Cardiac ventricle fibroblast (primary cell): ENCODE results near the gene NEMP2. TPM values are rescaled to one million over a fixed set of nuclear protein-coding genes. Genes with fewer than 3 reads are reported as not detected.

Source experiments
- total RNA-seq: library from RNA; depleted of rRNA; stranded (reverse); fragments of >200 nt; gene quantifications from 2 replicates; pipeline ENCODE4 v1.2.3, GENCODE V29; 2015

The NEMP2 gene, protein sequence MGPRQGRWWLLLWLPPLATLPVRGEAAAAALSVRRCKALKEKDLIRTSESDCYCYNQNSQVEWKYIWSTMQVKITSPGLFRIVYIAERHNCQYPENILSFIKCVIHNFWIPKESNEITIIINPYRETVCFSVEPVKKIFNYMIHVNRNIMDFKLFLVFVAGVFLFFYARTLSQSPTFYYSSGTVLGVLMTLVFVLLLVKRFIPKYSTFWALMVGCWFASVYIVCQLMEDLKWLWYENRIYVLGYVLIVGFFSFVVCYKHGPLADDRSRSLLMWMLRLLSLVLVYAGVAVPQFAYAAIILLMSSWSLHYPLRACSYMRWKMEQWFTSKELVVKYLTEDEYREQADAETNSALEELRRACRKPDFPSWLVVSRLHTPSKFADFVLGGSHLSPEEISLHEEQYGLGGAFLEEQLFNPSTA
- 1.7 and 1.8 TPM in 2 replicates for total RNA-seq

DNA sequence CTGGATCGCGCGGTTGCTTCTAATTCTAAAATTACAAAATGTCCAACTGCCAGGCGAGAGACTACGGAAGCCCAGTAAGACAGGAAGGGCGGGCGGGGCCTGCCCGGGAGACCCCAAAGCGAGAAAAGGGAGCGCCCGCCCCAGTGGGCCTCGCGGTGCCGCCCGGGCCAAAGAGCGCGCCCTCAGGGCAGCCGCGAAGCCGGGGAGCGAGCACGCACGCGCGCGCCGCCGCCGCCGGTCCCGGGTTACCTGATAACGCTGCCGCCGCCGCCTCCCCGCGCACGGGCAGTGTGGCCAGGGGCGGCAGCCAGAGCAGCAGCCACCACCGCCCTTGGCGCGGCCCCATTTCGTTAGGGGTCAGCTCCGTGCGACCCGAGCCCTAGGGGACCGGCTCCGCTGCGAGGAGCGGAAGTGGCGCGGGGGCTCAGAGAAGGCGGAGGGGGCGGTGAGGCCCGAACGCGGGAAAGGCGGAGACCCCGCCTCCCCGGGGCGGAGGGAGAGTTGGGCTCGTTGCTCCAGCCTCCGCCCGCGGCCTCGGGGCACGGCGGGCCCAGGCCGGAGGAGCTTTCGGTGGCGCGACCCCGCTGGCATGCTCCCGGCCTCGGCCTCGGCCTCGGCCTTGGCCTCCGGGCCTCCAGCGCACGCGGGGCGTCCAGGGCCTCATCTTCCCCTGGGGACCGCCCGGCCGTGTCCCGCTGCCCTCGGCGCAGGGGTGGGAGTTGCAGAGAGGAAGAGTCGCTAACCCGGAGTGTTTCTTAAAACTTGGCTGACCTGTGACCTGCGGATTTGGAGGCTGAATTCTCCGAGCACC, at the start of gene NEMP2:
NEMP2 (minus strand) TSS at position 413 of the 811 bp plus-strand sequence; CDS start at position 346, 67 bp downstream.

Other genes with a start within 250 kb of the NEMP2 start
- gene HIBCH, start 214.9 kb downstream of the NEMP2 start, total RNA-seq = 8.7 and 15.5 TPM in 2 replicates
- 5.8 and 16.3 TPM in 2 replicates for gene INPP1, start 191.1 kb downstream of the NEMP2 start, total RNA-seq
- gene MFSD6, start 126.4 kb downstream of the NEMP2 start, total RNA-seq = 1.6 and 4.7 TPM in 2 replicates
- gene NAB1, start 114.4 kb upstream of the NEMP2 start, total RNA-seq = 20.5 and 22.4 TPM in 2 replicates